ENCODE data around the gene FRMPD2.
"Not testable (repeated sequence)": the region's sequence is repeated elsewhere in the genome, so short reads cannot be mapped to it uniquely, and the experiment has no call there.

DNA sequence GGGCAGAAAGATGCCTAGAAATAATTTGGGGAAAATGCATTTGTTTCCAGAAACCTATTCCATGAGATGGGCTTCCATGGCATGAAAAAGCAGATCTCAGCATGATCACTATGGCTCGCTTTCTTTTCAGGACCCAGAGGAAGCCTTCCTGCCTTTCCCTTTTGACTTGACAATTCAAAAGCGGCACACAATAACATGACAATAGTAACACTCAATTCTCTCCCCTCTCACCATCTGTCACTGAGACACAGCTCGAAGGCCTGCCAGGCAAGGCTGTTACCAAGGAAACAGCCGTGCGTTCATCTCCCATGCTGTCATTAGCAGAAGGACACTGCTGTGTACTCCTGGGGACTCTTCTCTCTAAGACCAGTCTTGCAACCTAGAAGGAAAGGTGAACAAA, 101.8 kb downstream of the FRMPD2 start:
- not testable (repeated sequence) for TF ChIP-seq YY1 (IDR thresholded peaks at IDR 0.05; ENCODE audit: insufficient read depth, insufficient read length); SUZ12 (IDR thresholded peaks at IDR 0.05; ENCODE audit: extremely low read depth, insufficient read depth, insufficient read length)
